Pancreas (tissue), 10 donors: ENCODE data around the gene CDK19. TPM values are rescaled to one million over a fixed set of nuclear protein-coding genes. Genes with fewer than 3 reads are reported as not detected.
"Not testable (repeated sequence)": the region's sequence is repeated elsewhere in the genome, so short reads cannot be mapped to it uniquely, and the experiment has no call there.

ENCODE experiments used
- ATAC-seq, 4 donors: fragments of 200-7000 bp; cut with Tn5 transposase; one replicate each; pipeline versions ENCODE4 v1.8.0 to v1.9.1; 2020; ENCODE audit warnings: mild to moderate bottlenecking in 4 of 4, moderate library complexity in 4 of 4
- DNase-seq, 6 donors: peaks; one replicate each; pipeline ENCODE4 v3.0.0-alpha.2; 2020
- FAIRE-seq: peaks from 2 replicates; lab custom pipeline; 2012; peaks lifted over from hg19 to GRCh38; lab: Jason Lieb, UNC
- H3K27ac ChIP-seq, 4 donors: fragments of 200-600 bp; sonication (generic); 1 replicate in 3 of 4; 2 replicates in 1 of 4; pipeline versions ENCODE4 v1.5.0 to v1.8.0; 2020
- H3K27me3 ChIP-seq, 4 donors: fragments of 200-600 bp; one replicate each; pipeline ENCODE4 v1.8.0; 2021
- H3K36me3 ChIP-seq, 3 donors: fragments of 200-600 bp; sonication (generic) in 1 of 3; one replicate each; pipeline versions ENCODE4 v1.5.0 to v1.8.0; 2020 to 2021
- H3K4me1 ChIP-seq, 3 donors: fragments of 200-600 bp; one replicate each; pipeline ENCODE4 v1.8.0; 2021
- H3K4me3 ChIP-seq, 4 donors: fragments of 200-600 bp; sonication (generic) in 2 of 4; one replicate each; pipeline versions ENCODE4 v1.5.0 to v1.8.0; 2020 to 2021
- H3K9me3 ChIP-seq, 4 donors: fragments of 200-600 bp; one replicate each; pipeline ENCODE4 v1.8.0; 2021
- WGBS, 2 donors: extraction: QIAGEN DNeasy Blood & Tissue Kit; methylation state at CpG; one replicate each; pipeline ENCODE4 v1.1.7; 2013; 5-methylcytosine and 5-hydroxymethylcytosine counted together
- intact Hi-C, 3 donors: fragments of 100-400 bp; cut with DNase I; formaldehyde crosslinking; loops; one replicate each; pipeline versions ENCODE4 v1.11.1 to v1.14.2; 2022
- polyA plus RNA-seq, 2 donors: library from polyadenylated mRNA; stranded (reverse); fragments of 200-250 nt; gene quantifications; one replicate each; pipeline ENCODE4 v1.2.3, GENCODE V29; 2013
- total RNA-seq, 6 donors: library from RNA; stranded (reverse); fragmentation: NEBNext Ultra II Directional in 4 of 6; extraction: Animal tissue kit (Norgen Biotek cat#: 25700) in 4 of 6; gene quantifications; one replicate each; pipeline versions ENCODE4 v1.2.1 to v1.2.4, GENCODE V29; 2021 to 2023
- TF ChIP-seq, protein P1 (sequence below), 4 donors: fragments of 200-600 bp; sonication (generic) in 3 of 4; IDR thresholded peaks; one replicate each; pipeline versions ENCODE4 v1.5.0 to v1.8.0; 2021; ENCODE audit warnings: antibody characterized with exemption in 4 of 4
- donor health status: healthy with polysubstance abuse.
- donor health status: DM: no; HTN: no; CAD: no; lungs with moderate emphysema.
- donor health status: DM: no; HTN: no; CAD: no.
- donor health status: control.
- donor health status: control.
- donor health status: Bipolar disorder and iron deficiency.
- donor health status: DM: yes; HTN: yes; CAD: no.
- donor health status: DM: no; HTN: no; CAD: no.
- donor health status: DM: no; HTN: no; CAD: no.
- donor health status: DM: yes; HTN: yes; CAD: no.

CDK19 gene
- total and polyA plus RNA-seq, 8 donors, result 2.4 to 14.7 (median 4.7) TPM

DNA sequence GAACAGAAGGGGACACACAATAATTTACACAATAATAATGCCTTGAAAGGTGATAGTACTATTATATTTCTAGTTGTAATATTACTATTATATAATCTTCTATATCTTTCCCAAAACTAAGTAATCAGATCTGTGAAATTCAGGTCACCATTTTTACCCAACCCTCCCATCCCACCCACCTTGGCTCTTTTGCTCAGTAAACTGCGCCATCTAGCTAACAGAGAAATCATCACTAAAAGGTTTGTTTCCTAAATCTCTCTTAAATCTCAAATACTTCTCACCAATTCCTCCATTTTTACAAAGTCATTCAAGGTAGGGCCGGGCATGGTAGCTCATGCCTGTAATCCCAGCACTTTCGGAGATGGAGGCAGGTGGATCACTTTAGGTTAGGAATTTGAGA, 83.4 kb downstream of the CDK19 start:
- no peak overlapping the region for H3K27ac ChIP-seq
- no peaks in the 10 kb centered on the region for H3K4me1 ChIP-seq
- no peak for FAIRE-seq
- no peaks in the 10 kb centered on the region for H3K9me3 ChIP-seq
- H3K4me3 ChIP-seq, result no peak overlapping the region
- no peaks in the 10 kb centered on the region for H3K27me3 ChIP-seq
- intact Hi-C loops, result no loop called here
- TF ChIP-seq, protein P1, sequence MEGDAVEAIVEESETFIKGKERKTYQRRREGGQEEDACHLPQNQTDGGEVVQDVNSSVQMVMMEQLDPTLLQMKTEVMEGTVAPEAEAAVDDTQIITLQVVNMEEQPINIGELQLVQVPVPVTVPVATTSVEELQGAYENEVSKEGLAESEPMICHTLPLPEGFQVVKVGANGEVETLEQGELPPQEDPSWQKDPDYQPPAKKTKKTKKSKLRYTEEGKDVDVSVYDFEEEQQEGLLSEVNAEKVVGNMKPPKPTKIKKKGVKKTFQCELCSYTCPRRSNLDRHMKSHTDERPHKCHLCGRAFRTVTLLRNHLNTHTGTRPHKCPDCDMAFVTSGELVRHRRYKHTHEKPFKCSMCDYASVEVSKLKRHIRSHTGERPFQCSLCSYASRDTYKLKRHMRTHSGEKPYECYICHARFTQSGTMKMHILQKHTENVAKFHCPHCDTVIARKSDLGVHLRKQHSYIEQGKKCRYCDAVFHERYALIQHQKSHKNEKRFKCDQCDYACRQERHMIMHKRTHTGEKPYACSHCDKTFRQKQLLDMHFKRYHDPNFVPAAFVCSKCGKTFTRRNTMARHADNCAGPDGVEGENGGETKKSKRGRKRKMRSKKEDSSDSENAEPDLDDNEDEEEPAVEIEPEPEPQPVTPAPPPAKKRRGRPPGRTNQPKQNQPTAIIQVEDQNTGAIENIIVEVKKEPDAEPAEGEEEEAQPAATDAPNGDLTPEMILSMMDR (IDR thresholded peaks at IDR 0.05), result no peak
- H3K36me3 ChIP-seq, result no peaks in the 10 kb centered on the region
- ATAC-seq, result no peak
- no peak for DNase-seq
- WGBS, 2 donors, result 97 to 100% methylated on average over 3 of the region's 3 CpGs

DNA sequence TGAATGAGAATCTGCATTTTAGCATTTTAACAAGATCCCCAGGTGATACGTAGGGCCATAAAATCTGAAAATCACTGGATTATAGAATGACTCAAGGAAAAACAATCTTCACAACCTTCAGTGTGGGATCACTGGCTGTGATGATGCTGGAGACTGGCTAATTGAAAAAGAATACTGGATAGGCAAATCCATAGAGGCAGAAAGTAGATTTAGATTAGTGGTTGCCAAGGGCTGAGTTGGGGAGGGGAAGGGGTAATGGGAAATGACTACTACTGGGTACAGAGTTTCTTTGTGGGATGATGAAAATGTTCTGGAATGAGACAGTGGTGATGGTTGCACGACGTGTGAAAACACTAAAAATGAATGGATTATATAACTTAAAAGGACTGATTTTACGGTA, 84.1 kb downstream of the CDK19 start:
- Histone ChIP-seq H3K36me3 (no peaks in the 10 kb centered on the region), H3K27ac (no peak overlapping the region), H3K27me3 (no peaks in the 10 kb centered on the region), H3K4me3 (no peak overlapping the region), H3K9me3 (no peaks in the 10 kb centered on the region), H3K4me1 (no peaks in the 10 kb centered on the region)
- intact Hi-C loops, result no loop called here
- FAIRE-seq (no peak), DNase-seq (no peak), ATAC-seq (no peak)
- WGBS, 2 donors, result 95 to 97% methylated on average over 4 of the region's 4 CpGs
- TF ChIP-seq, protein P1 (IDR thresholded peaks at IDR 0.05), result no peak

DNA sequence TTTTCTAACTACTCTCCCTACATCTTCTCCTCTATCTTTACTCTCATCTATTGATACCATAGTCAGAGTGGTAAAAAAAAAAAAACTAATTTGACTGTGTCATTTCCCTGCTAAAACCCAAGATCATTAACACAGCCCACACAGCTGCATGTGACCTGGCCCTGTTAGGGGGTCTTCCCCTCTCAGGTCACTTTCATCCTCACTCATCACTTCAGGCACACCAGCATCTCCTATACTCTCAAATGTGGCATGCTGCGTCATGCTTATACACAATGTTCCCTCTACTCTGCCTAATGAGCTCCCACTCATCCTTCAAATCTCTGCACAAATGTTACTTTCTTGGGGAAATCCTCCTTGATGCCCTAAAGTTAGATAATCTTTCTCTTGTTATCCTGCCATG, 86.8 kb downstream of the CDK19 start:
- Histone ChIP-seq H3K4me1 (no peaks in the 10 kb centered on the region), H3K27me3 (no peaks in the 10 kb centered on the region), H3K36me3 (no peaks in the 10 kb centered on the region), H3K9me3 (no peaks in the 10 kb centered on the region), H3K27ac (no peak overlapping the region), H3K4me3 (no peak overlapping the region)
- ATAC-seq, result no peak
- FAIRE-seq, result no peak
- TF ChIP-seq, protein P1 (IDR thresholded peaks at IDR 0.05), result no peak
- 97 to 98% methylated on average over 1 of the region's 1 CpG for WGBS, 2 donors
- no peak for DNase-seq
- intact Hi-C loops, result no loop called here

DNA sequence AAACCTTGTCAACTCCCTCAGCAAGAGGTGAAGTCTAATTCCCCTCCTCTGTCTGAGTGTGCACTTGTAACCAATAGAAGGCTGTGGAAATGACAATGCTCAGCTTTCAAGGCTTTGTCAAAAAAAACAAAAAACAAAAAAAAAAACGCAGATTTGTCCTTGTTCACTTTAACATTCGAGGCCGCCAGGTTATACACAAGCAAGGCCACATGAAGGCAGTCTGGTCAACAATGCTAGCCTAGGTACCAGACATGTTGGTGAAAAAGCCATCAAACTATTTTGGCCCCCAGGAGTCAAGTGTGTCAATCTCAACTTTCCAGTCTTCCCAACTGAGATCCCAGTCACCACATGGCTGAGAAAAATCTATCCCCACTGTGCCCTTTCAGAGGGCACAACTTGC, 92.3 kb downstream of the CDK19 start:
- Histone ChIP-seq H3K4me1 (no peaks in the 10 kb centered on the region), H3K27me3 (no peaks in the 10 kb centered on the region), H3K4me3 (no peak overlapping the region), H3K9me3 (no peaks in the 10 kb centered on the region), H3K27ac (no peak overlapping the region), H3K36me3 (no peaks in the 10 kb centered on the region)
- FAIRE-seq, result no peak
- TF ChIP-seq, protein P1 (IDR thresholded peaks at IDR 0.05), result no peak
- no peak for ATAC-seq
- DNase-seq, result no peak
- intact Hi-C loops, result no loop called here
- 49 to 59% methylated on average over 3 of the region's 3 CpGs for WGBS, 2 donors

DNA sequence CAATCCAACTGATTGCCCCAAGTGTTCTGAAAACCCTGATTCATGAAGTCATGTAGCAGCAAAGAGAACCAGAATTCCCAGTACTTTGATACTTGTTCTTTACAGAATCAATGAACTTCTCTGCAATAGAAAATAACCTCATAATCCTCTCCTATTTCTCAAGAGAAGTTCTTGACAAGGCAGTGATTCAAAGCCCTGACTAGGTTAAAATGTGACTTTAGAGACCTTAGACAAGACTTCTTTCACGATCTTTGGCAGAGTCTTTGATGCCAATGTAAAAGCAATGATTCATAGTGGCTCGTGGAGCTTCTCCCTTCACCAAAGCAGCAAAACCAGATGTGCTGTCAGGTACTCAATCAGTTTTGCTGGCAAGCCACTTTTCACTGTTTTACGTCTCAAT, 95.2 kb downstream of the CDK19 start:
- Histone ChIP-seq H3K4me1 (no peaks in the 10 kb centered on the region), H3K36me3 (no peaks in the 10 kb centered on the region), H3K9me3 (no peaks in the 10 kb centered on the region), H3K4me3 (no peak overlapping the region), H3K27me3 (no peaks in the 10 kb centered on the region), H3K27ac (no peak overlapping the region)
- no peak for FAIRE-seq
- TF ChIP-seq, protein P1 (IDR thresholded peaks at IDR 0.05), result no peak
- no peak for ATAC-seq
- WGBS, 2 donors, result 83 to 87% methylated on average over 3 of the region's 3 CpGs
- intact Hi-C loops, result no loop called here
- DNase-seq, result no peak

DNA sequence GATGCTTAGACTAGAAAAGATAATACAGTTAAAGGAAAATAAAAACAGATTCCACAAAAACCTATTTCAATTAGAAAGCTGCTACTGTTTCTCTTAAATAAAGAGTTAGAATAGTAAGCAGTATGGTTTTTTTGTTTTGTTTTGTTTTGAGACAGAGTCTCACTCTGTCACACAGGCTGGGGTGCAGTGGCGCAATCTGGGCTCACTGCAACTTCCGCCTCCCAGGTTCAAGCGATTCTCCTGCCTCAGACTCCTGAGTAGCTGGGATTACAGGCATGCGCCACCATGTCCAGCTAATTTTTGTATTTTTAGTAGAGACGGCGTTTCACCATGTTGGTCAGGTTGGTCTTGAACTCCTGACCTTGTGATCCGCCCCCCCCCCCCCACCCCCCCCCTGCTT, 95.7 kb downstream of the CDK19 start:
- DNase-seq, H3K4me1 ChIP-seq, H3K9me3 ChIP-seq, FAIRE-seq, H3K27me3 ChIP-seq, H3K36me3 ChIP-seq, ATAC-seq, H3K4me3 ChIP-seq, intact Hi-C loops, H3K27ac ChIP-seq: not testable (repeated sequence)
- 91 to 93% methylated on average over 6 to 7 of the region's 7 CpGs for WGBS, 2 donors
